Endothelial cell of umbilical vein (primary cell): ENCODE results near the gene CNN2. TPM values are rescaled to one million over a fixed set of nuclear protein-coding genes. Genes with fewer than 3 reads are reported as not detected.

Source experiments
- BruUV-seq: library from RNA; stranded (reverse); fragments of 400-500 nt; replicated peaks from 2 replicates; lab custom pipeline; 2021; lab: Mats Ljungman, UMichigan
- CTCF ChIA-PET: fragments of 300-600, 350-600 bp; sonication (Branson Sonifier 250); formaldehyde crosslinking; loops from one replicate; lab custom pipeline; 2021; ENCODE audit warnings: antibody characterized with exemption, inconsistent platforms; lab: Charles Lee
- POLR2A ChIA-PET: fragments of 300-600, 350-600 bp; sonication (Branson Sonifier 250); formaldehyde crosslinking; loops from one replicate; lab custom pipeline; 2021; ENCODE audit warnings: antibody characterized with exemption, inconsistent platforms; lab: Charles Lee
- DNase-seq: peaks from one replicate; pipeline ENCODE4 v3.0.0-alpha.2; 2011; ENCODE audit warnings: low read depth, low spot score
- FAIRE-seq: peaks from 2 replicates; lab custom pipeline; 2011; peaks lifted over from hg19 to GRCh38; lab: Jason Lieb, UNC
- H2AFZ ChIP-seq: 2 replicates; pipeline ENCODE4 v1.6.0; 2012; ENCODE audit warnings: low read depth, low read length, control low read depth, inconsistent platforms
- H3K27ac ChIP-seq: 2 replicates; pipeline ENCODE4 v1.5.1; 2011; ENCODE audit warnings: low read depth, mild to moderate bottlenecking, control low read depth, low read length, moderate library complexity; ENCODE audit not compliant: insufficient read depth
- H3K27me3 ChIP-seq, 2 experiments: 2 replicates each; pipeline versions ENCODE4 v1.6.0 to v1.6.1; 2011; ENCODE audit warnings: low read length in 2 of 2, mixed read lengths in 1 of 2; ENCODE audit not compliant: control insufficient read depth in 2 of 2, insufficient read depth in 2 of 2
- H3K36me3 ChIP-seq, 2 experiments: 2 replicates in 1 of 2; 3 replicates in 1 of 2; pipeline ENCODE4 v1.5.1; 2011; ENCODE audit warnings: low read length in 2 of 2, mild to moderate bottlenecking in 1 of 2, moderate library complexity in 1 of 2; ENCODE audit not compliant: control insufficient read depth in 2 of 2, insufficient read depth in 2 of 2; ENCODE audit errors: extremely low read depth in 1 of 2
- H3K4me1 ChIP-seq: 3 replicates; pipeline ENCODE4 v1.5.1; 2011; ENCODE audit warnings: mild to moderate bottlenecking, low read length; ENCODE audit not compliant: control insufficient read depth, insufficient read depth; ENCODE audit errors: extremely low read depth
- H3K4me2 ChIP-seq: 2 replicates; pipeline ENCODE4 v1.6.1; 2011; ENCODE audit warnings: low read length, control low read depth, mixed read lengths; ENCODE audit not compliant: insufficient read depth
- H3K4me3 ChIP-seq, 3 experiments: fragments of 200-600 bp in 1 of 3; sonication (generic), shearing (Covaris generic) in 1 of 3; replicated peaks in 1 of 3; 2 replicates each; pipeline ENCODE4 v1.5.1; 2011 to 2016; ENCODE audit warnings: control low read depth in 3 of 3, low read length in 3 of 3, mild to moderate bottlenecking in 2 of 3, inconsistent platforms in 1 of 3, low read depth in 1 of 3, moderate library complexity in 1 of 3; ENCODE audit not compliant: insufficient read depth in 1 of 3
- H3K79me2 ChIP-seq: 2 replicates; pipeline ENCODE4 v1.6.0; 2012; ENCODE audit warnings: low read length, inconsistent platforms; ENCODE audit not compliant: control insufficient read depth, insufficient read depth
- H3K9ac ChIP-seq: replicated peaks from 2 replicates; pipeline ENCODE3; 2011; ENCODE audit warnings: low read length, control low read depth; ENCODE audit not compliant: insufficient read depth; ENCODE audit errors: extremely low read depth
- H3K9me1 ChIP-seq: replicated peaks from 3 replicates; pipeline ENCODE4 v1.6.0; 2011; ENCODE audit warnings: mild to moderate bottlenecking, low read length; ENCODE audit not compliant: control insufficient read depth, insufficient read depth; ENCODE audit errors: extremely low read depth
- H3K9me3 ChIP-seq: replicated peaks from 2 replicates; pipeline ENCODE4 v1.5.1; 2012; ENCODE audit warnings: low read length, inconsistent platforms; ENCODE audit not compliant: control insufficient read depth, insufficient read depth
- H4K20me1 ChIP-seq: replicated peaks from 2 replicates; pipeline ENCODE3; 2011; ENCODE audit warnings: mild to moderate bottlenecking, low read length; ENCODE audit not compliant: control insufficient read depth, insufficient read depth; ENCODE audit errors: extremely low read depth
- EZH2 ChIP-seq: IDR thresholded peaks from 2 replicates; pipeline ENCODE4 v1.6.1; 2012; ENCODE audit warnings: borderline replicate concordance, low read depth, mild to moderate bottlenecking, moderate library complexity, low read length, inconsistent platforms; ENCODE audit not compliant: severe bottlenecking
- FOS ChIP-seq: IDR thresholded peaks from 2 replicates; pipeline ENCODE4 v1.6.1; 2011; ENCODE audit warnings: mild to moderate bottlenecking, low read length, moderate library complexity, borderline replicate concordance; ENCODE audit not compliant: insufficient read depth
- GATA2 ChIP-seq: IDR thresholded peaks from 2 replicates; pipeline ENCODE4 v1.7.0; 2011; ENCODE audit warnings: low read depth, mild to moderate bottlenecking, moderate library complexity, mixed read lengths, low read length; ENCODE audit not compliant: insufficient read length, insufficient read depth
- JUN ChIP-seq: IDR thresholded peaks from 2 replicates; pipeline ENCODE4 v1.6.1; 2011; ENCODE audit warnings: borderline replicate concordance, low read depth; ENCODE audit not compliant: insufficient read length, insufficient read depth
- MYC ChIP-seq: IDR thresholded peaks from one replicate; pipeline ENCODE4 v1.6.1; 2011; ENCODE audit warnings: mild to moderate bottlenecking, low read depth, low read length
- POLR2A ChIP-seq: IDR thresholded peaks from 2 replicates; pipeline ENCODE4 v1.6.1; 2012; ENCODE audit warnings: low read depth, mild to moderate bottlenecking, control low read depth, low read length
- POLR2AphosphoS5 ChIP-seq: IDR thresholded peaks from 2 replicates; pipeline ENCODE4 v1.6.1; 2012; ENCODE audit warnings: low read depth, mild to moderate bottlenecking, control low read depth, low read length, moderate library complexity; ENCODE audit not compliant: insufficient read depth
- dilution Hi-C: fragments of 300-500 bp; cut with MboI; formaldehyde crosslinking; loops from one replicate; pipeline ENCODE4 v1.15.0; 2019; ENCODE audit warnings: low sequenced_read_pairs; ENCODE audit not compliant: extremely low pct_ligation_motif_present
- intact Hi-C: fragments of 100-400 bp; cut with micrococcal nuclease; formaldehyde crosslinking; loops from one replicate; pipeline ENCODE4 v1.10.0; 2022
- polyA plus RNA-seq, 4 experiments: library from polyadenylated mRNA; depleted of rRNA in 3 of 4; stranded (reverse) in 3 of 4; unstranded in 1 of 4; fragments of >200 nt; gene quantifications; 2 replicates each; pipeline versions ENCODE4 v1.2.1 to v1.2.3, GENCODE V29; 2011 to 2012; ENCODE audit warnings: missing spikeins in 1 of 4
- total RNA-seq: library from RNA; stranded (reverse); gene quantifications from 2 replicates; pipeline ENCODE4 v1.2.3, GENCODE V29; 2021
- TF ChIP-seq, protein P1 (sequence below), 2 donors: IDR thresholded peaks; 1 replicate in 1 of 2; 2 replicates in 1 of 2; pipeline ENCODE4 v1.5.1; 2011; ENCODE audit warnings: low read length in 2 of 2, mild to moderate bottlenecking in 2 of 2, moderate library complexity in 2 of 2, control low read depth in 1 of 2, inconsistent platforms in 1 of 2, low read depth in 1 of 2; ENCODE audit not compliant: insufficient read depth in 1 of 2; ENCODE audit errors: extremely low read depth in 1 of 2
- TF ChIP-seq, protein P2 (sequence below): IDR thresholded peaks from 2 replicates; pipeline ENCODE4 v1.6.1; 2011; ENCODE audit not compliant: insufficient read depth, insufficient read length

CNN2 gene
- total and polyA plus RNA-seq, 2 donors (not counting 3 experiments of a cell fraction or from before 2014, with no cell fraction given), result 207 to 286 TPM

- no TSS peak for BruUV-seq
- H2AFZ ChIP-seq, result no peak overlapping the region
- DNase-seq (no peak), FAIRE-seq (no peak)
- H3K36me3 ChIP-seq, result peaks cover 0 to 11% of the 10 kb centered on the region in 2 experiments
- peaks cover 9% of the 10 kb centered on the region for H3K79me2 ChIP-seq
- H3K4me1 ChIP-seq, result peaks cover 11% of the 10 kb centered on the region
- dilution Hi-C loops (no loop called here), intact Hi-C loops (no loop called here)
- H3K4me2 ChIP-seq, result no peak overlapping the region
- no peak overlapping the region for H3K9ac ChIP-seq
- CTCF ChIA-PET, result no interaction called here
- no peaks in the 10 kb centered on the region for H4K20me1 ChIP-seq
- no peak overlapping the region for H3K27ac ChIP-seq
- H3K27me3 ChIP-seq, result no peaks in the 10 kb centered on the region
- POLR2A ChIA-PET, result no interaction called here
- TF ChIP-seq, protein P1, sequence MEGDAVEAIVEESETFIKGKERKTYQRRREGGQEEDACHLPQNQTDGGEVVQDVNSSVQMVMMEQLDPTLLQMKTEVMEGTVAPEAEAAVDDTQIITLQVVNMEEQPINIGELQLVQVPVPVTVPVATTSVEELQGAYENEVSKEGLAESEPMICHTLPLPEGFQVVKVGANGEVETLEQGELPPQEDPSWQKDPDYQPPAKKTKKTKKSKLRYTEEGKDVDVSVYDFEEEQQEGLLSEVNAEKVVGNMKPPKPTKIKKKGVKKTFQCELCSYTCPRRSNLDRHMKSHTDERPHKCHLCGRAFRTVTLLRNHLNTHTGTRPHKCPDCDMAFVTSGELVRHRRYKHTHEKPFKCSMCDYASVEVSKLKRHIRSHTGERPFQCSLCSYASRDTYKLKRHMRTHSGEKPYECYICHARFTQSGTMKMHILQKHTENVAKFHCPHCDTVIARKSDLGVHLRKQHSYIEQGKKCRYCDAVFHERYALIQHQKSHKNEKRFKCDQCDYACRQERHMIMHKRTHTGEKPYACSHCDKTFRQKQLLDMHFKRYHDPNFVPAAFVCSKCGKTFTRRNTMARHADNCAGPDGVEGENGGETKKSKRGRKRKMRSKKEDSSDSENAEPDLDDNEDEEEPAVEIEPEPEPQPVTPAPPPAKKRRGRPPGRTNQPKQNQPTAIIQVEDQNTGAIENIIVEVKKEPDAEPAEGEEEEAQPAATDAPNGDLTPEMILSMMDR (IDR thresholded peaks at IDR 0.05; ENCODE audit: extremely low read depth in 1 of 2, insufficient read depth in 1 of 2, low read depth in 1 of 2, low read length in 2 of 2), result no peak
- TF ChIP-seq POLR2A (no peak), GATA2 (no peak), POLR2AphosphoS5 (no peak), EZH2 (no peak)
- TF ChIP-seq, protein P2, sequence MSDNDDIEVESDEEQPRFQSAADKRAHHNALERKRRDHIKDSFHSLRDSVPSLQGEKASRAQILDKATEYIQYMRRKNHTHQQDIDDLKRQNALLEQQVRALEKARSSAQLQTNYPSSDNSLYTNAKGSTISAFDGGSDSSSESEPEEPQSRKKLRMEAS, result no peak
- no peak overlapping the region for H3K4me3 ChIP-seq
- no peaks in the 10 kb centered on the region for H3K9me1 ChIP-seq
- no peaks in the 10 kb centered on the region for H3K9me3 ChIP-seq
Measured at GRCh38 chr19:986083-986482, 40.3 kb upstream of the CNN2 start.

- dilution Hi-C loops (no loop called here), intact Hi-C loops (no loop called here)
- Histone ChIP-seq H3K9ac (no peak overlapping the region), H3K9me1 (no peaks in the 10 kb centered on the region), H3K27me3 (no peaks in the 10 kb centered on the region), H3K9me3 (no peaks in the 10 kb centered on the region), H3K4me1 (peaks cover 9% of the 10 kb centered on the region), H3K27ac (no peak overlapping the region), H3K79me2 (peaks cover 9% of the 10 kb centered on the region), H3K36me3 (peaks cover 0 to 12% of the 10 kb centered on the region in 2 experiments), H2AFZ (no peak overlapping the region), H3K4me3 (no peak overlapping the region), H3K4me2 (no peak overlapping the region), H4K20me1 (no peaks in the 10 kb centered on the region)
- BruUV-seq, result no TSS peak
- TF ChIP-seq MYC (no peak), JUN (no peak), FOS (no peak)
- ChIA-PET POLR2A (no interaction called here), CTCF (interaction anchor here (1.4 kb wide), 1 partner anchor 124 kb away, joined by 3 read pairs; no protein-coding TSS in a partner anchor)
- FAIRE-seq (no peak), DNase-seq (no peak)
Measured at GRCh38 chr19:988081-988480, 38.3 kb upstream of the CNN2 start.
